ENCODE results near the gene CAV2. TPM values are rescaled to one million over a fixed set of nuclear protein-coding genes. Genes with fewer than 3 reads are reported as not detected.

The CAV2 gene
- total and polyA plus RNA-seq, 2 of the 8 experiments (the other 6 are each of a cell fraction or from before 2014, with no cell fraction given) = 2.8 to 4.7 TPM

DNA sequence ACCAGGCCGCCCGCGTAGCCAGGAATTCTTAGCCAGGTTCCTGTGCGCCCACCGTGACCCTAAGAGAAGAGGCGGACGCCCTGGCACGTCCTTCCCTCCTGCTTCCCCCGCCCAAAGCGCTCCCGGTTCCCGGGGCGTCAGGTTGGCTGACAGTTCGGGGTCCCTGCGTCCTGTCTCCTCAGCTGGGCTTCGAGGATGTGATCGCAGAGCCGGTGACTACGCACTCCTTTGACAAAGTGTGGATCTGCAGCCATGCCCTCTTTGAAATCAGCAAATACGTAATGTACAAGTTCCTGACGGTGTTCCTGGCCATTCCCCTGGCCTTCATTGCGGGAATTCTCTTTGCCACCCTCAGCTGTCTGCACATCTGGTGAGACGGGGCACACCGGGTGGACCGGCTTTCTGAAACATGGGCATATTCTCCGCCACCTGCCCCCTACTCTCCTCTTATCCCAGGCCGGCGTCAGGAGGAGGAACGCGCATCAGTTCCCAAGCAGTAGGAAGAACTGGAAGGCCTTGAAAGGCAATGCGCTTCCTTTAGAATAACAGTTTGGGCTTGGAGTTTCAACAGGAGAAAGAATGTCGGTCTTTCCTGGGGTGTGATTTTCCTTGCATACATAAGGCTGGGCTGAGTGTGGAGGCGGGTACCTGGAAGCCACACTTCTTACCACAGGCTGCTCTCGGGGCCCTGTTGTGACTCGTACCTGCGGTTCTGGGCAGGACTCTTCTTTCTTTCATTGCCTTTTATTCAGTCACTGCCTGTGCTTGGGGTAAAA is 728 bp downstream of the CAV2 start (continued):
- TF ChIP-seq, protein P1, sequence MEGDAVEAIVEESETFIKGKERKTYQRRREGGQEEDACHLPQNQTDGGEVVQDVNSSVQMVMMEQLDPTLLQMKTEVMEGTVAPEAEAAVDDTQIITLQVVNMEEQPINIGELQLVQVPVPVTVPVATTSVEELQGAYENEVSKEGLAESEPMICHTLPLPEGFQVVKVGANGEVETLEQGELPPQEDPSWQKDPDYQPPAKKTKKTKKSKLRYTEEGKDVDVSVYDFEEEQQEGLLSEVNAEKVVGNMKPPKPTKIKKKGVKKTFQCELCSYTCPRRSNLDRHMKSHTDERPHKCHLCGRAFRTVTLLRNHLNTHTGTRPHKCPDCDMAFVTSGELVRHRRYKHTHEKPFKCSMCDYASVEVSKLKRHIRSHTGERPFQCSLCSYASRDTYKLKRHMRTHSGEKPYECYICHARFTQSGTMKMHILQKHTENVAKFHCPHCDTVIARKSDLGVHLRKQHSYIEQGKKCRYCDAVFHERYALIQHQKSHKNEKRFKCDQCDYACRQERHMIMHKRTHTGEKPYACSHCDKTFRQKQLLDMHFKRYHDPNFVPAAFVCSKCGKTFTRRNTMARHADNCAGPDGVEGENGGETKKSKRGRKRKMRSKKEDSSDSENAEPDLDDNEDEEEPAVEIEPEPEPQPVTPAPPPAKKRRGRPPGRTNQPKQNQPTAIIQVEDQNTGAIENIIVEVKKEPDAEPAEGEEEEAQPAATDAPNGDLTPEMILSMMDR (IDR thresholded peaks at IDR 0.05; ENCODE audit: control extremely low read depth in 1 of 3, insufficient read depth in 1 of 3, low read depth in 1 of 3, low read length in 3 of 3) = no peak
- TF ChIP-seq PHF8 (conservative IDR thresholded peaks at IDR 0.05; ENCODE audit: low read depth, low read length) (no peak), RFX5 (IDR thresholded peaks at IDR 0.05; ENCODE audit: borderline replicate concordance, low read depth, low read length) (no peak), NANOG (IDR thresholded peaks at IDR 0.05; ENCODE audit: insufficient read depth, low read depth, low read length, poor library complexity, severe bottlenecking) (no peak), ASH2L (IDR thresholded peaks at IDR 0.05; ENCODE audit: low read length) (no peak), SIRT6 (IDR thresholded peaks at IDR 0.05; ENCODE audit: low read length) (no peak), NRF1 (IDR thresholded peaks at IDR 0.05; ENCODE audit: low read depth, low read length) (no peak), BACH1 (IDR thresholded peaks at IDR 0.05; ENCODE audit: low read length) (no peak), CHD1 (IDR thresholded peaks at IDR 0.05; ENCODE audit: low read depth, low read length) (no peak), TEAD4 (IDR thresholded peaks at IDR 0.05; ENCODE audit: low read depth, low read length) (no peak), GTF2F1 (IDR thresholded peaks at IDR 0.05; ENCODE audit: borderline replicate concordance, low read depth, low read length) (no peak), CEBPB (IDR thresholded peaks at IDR 0.05; ENCODE audit: low read depth, low read length) (no peak), FOSL1 (IDR thresholded peaks at IDR 0.05; ENCODE audit: insufficient read depth, low read depth, low read length) (no peak), EGR1 (IDR thresholded peaks at IDR 0.05; ENCODE audit: borderline replicate concordance, low read depth, low read length) (no peak), RNF2 (IDR thresholded peaks at IDR 0.05; ENCODE audit: borderline replicate concordance, low read depth, low read length, missing control alignments, poor library complexity, severe bottlenecking) (no peak), MAFK (IDR thresholded peaks at IDR 0.05; ENCODE audit: low read depth, low read length) (no peak), BCL11A (IDR thresholded peaks at IDR 0.05; ENCODE audit: low read depth in 2 of 2, low read length in 2 of 2) (no peak), SP4 (IDR thresholded peaks at IDR 0.05; ENCODE audit: low read length) (no peak), BRCA1 (IDR thresholded peaks at IDR 0.05; ENCODE audit: low read depth, low read length) (no peak), SP1 (IDR thresholded peaks at IDR 0.05; ENCODE audit: low read depth, low read length) (no peak)
- TF ChIP-seq, protein P2, sequence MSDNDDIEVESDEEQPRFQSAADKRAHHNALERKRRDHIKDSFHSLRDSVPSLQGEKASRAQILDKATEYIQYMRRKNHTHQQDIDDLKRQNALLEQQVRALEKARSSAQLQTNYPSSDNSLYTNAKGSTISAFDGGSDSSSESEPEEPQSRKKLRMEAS (IDR thresholded peaks at IDR 0.05) = no peak; the same call in 1 of the 2 replicates
- TF ChIP-seq, protein P3, sequence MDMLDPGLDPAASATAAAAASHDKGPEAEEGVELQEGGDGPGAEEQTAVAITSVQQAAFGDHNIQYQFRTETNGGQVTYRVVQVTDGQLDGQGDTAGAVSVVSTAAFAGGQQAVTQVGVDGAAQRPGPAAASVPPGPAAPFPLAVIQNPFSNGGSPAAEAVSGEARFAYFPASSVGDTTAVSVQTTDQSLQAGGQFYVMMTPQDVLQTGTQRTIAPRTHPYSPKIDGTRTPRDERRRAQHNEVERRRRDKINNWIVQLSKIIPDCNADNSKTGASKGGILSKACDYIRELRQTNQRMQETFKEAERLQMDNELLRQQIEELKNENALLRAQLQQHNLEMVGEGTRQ (IDR thresholded peaks at IDR 0.05; ENCODE audit: low read length) = no peak
